Sigmoid colon (tissue), 7 donors: ENCODE results near the gene ARHGAP18. TPM values are rescaled to one million over a fixed set of nuclear protein-coding genes. Genes with fewer than 3 reads are reported as not detected.

Experiments
- DNase-seq: peaks from one replicate; pipeline ENCODE4 v3.0.0-alpha.2; 2019
- H3K27ac ChIP-seq, 4 donors: fragments of 200-600 bp; sonication (generic); one replicate each; pipeline ENCODE4 v1.5.1; 2016 to 2019; ENCODE audit warnings: mild to moderate bottlenecking in 1 of 4
- H3K27me3 ChIP-seq, 3 donors: fragments of 200-600 bp; sonication (generic); one replicate each; pipeline ENCODE4 v1.5.1; 2019; ENCODE audit warnings: mild to moderate bottlenecking in 1 of 3
- H3K36me3 ChIP-seq, 4 donors: fragments of 200-600 bp; sonication (generic); one replicate each; pipeline ENCODE4 v1.5.1; 2016 to 2019
- H3K4me1 ChIP-seq, 4 donors: fragments of 200-600 bp; sonication (generic); one replicate each; pipeline ENCODE4 v1.5.1; 2017 to 2019
- H3K4me3 ChIP-seq, 4 donors: fragments of 200-600 bp; sonication (generic); one replicate each; pipeline ENCODE4 v1.5.1; 2017 to 2019; ENCODE audit warnings: mild to moderate bottlenecking in 2 of 4, moderate library complexity in 1 of 4
- H3K9me3 ChIP-seq, 4 donors: fragments of 200-600 bp in 3 of 4; sonication (generic) in 3 of 4; one replicate each; pipeline versions ENCODE4 v1.5.1 to v1.6.1; 2013 to 2019
- CTCF ChIP-seq, 4 experiments: fragments of 450-650 bp in 3 of 4; fragments of 200-600 bp in 1 of 4; IDR thresholded peaks; one replicate each; pipeline ENCODE4 v1.5.1; 2016 to 2019; ENCODE audit warnings: antibody characterized with exemption in 4 of 4, mild to moderate bottlenecking in 3 of 4, moderate library complexity in 2 of 4
- EP300 ChIP-seq, 4 donors: sonication (generic); formaldehyde crosslinking; IDR thresholded peaks; one replicate each; pipeline ENCODE4 v1.6.1; 2017; ENCODE audit warnings: antibody characterized with exemption in 4 of 4
- POLR2A ChIP-seq, 2 donors: fragments of 450-650 bp; IDR thresholded peaks; one replicate each; pipeline ENCODE4 v1.6.1; 2016; ENCODE audit warnings: antibody characterized with exemption in 2 of 2, mild to moderate bottlenecking in 2 of 2, moderate library complexity in 2 of 2
- POLR2AphosphoS5 ChIP-seq, 4 donors: sonication (generic); formaldehyde crosslinking; IDR thresholded peaks; one replicate each; pipeline ENCODE4 v1.6.1; 2017; ENCODE audit warnings: antibody characterized with exemption in 4 of 4
- WGBS, 2 donors: extraction: QIAGEN DNeasy Blood & Tissue Kit; methylation state at CpG; one replicate each; pipeline ENCODE4 v1.1.7; 2013; 5-methylcytosine and 5-hydroxymethylcytosine counted together
- intact Hi-C: fragments of 100-400 bp; cut with DNase I; formaldehyde crosslinking; loops from one replicate; pipeline ENCODE4 v1.15.1; 2023
- polyA plus RNA-seq, 3 donors: library from polyadenylated mRNA; stranded (reverse); fragments of 200-250 nt; gene quantifications; one replicate each; pipeline ENCODE4 v1.2.3, GENCODE V29; 2013
- total RNA-seq, 4 donors: library from RNA; depleted of rRNA; stranded (reverse); fragments of >200 nt; gene quantifications; one replicate each; pipeline ENCODE4 v1.1.0, GENCODE V29; 2016
- donor health status: healthy with polysubstance abuse.
- donor health status: Bipolar disorder and iron deficiency.
- donor health status: healthy.

Gene ARHGAP18
- total and polyA plus RNA-seq, 7 donors = 9.2 to 16.9 (median 10.7) TPM

- WGBS, 2 donors = 87 to 93% methylated on average over 6 of the region's 6 CpGs
- TF ChIP-seq POLR2A (IDR thresholded peaks at IDR 0.05) (no peak), POLR2AphosphoS5 (IDR thresholded peaks at IDR 0.05) (no peak), CTCF (IDR thresholded peaks at IDR 0.05) (no peak), EP300 (IDR thresholded peaks at IDR 0.05) (no peak)
- Histone ChIP-seq H3K4me3 (no peak overlapping the region), H3K27me3 (no peaks in the 10 kb centered on the region), H3K9me3 (no peaks in the 10 kb centered on the region), H3K4me1 (no peaks in the 10 kb centered on the region), H3K27ac (no peak overlapping the region), H3K36me3 (no peaks in the 10 kb centered on the region)
- intact Hi-C loops = loop anchor here (10.0 kb wide), 1 partner anchor 342 kb away; no protein-coding TSS in a partner anchor
- no peak for DNase-seq
These were observed 117.3 kb downstream of the ARHGAP18 start for GRCh38 chr6:129592516-129593232.

- no peak for DNase-seq
- WGBS, 2 donors = 88 to 91% methylated on average over 4 of the region's 4 CpGs
- no peaks in the 10 kb centered on the region for H3K36me3 ChIP-seq
- TF ChIP-seq CTCF (IDR thresholded peaks at IDR 0.05) = no peak
- TF ChIP-seq POLR2A (IDR thresholded peaks at IDR 0.05) = no peak
- TF ChIP-seq EP300 (IDR thresholded peaks at IDR 0.05) = no peak
- no peak for TF ChIP-seq POLR2AphosphoS5 (IDR thresholded peaks at IDR 0.05)
- H3K4me1 ChIP-seq = no peaks in the 10 kb centered on the region
- no peaks in the 10 kb centered on the region for H3K27me3 ChIP-seq
- H3K27ac ChIP-seq = no peak overlapping the region
- H3K9me3 ChIP-seq = no peaks in the 10 kb centered on the region
- intact Hi-C loops = loop anchor here (10.0 kb wide), 1 partner anchor 344 kb away; no protein-coding TSS in a partner anchor
- no peak overlapping the region for H3K4me3 ChIP-seq
These were observed 119.5 kb downstream of the ARHGAP18 start for GRCh38 chr6:129590408-129591022.

GRCh38 chr6:129586815-129587214 lies 123.2 kb downstream of the ARHGAP18 start:
- TF ChIP-seq POLR2AphosphoS5 (IDR thresholded peaks at IDR 0.05) (no peak), POLR2A (IDR thresholded peaks at IDR 0.05) (no peak), EP300 (IDR thresholded peaks at IDR 0.05) (no peak), CTCF (IDR thresholded peaks at IDR 0.05) (no peak)
- DNase-seq = no peak
- Histone ChIP-seq H3K9me3 (no peaks in the 10 kb centered on the region), H3K4me1 (peaks cover 7 to 18% (median 10%) of the 10 kb centered on the region in 4 donors), H3K4me3 (no peak overlapping the region), H3K27ac (no peak overlapping the region), H3K27me3 (no peaks in the 10 kb centered on the region), H3K36me3 (no peaks in the 10 kb centered on the region)
- 95 to 98% methylated on average over 2 of the region's 2 CpGs for WGBS, 2 donors
- intact Hi-C loops = no loop called here

GRCh38 chr6:129583866-129584265 lies 126.1 kb downstream of the ARHGAP18 start:
- Histone ChIP-seq H3K27me3 (no peaks in the 10 kb centered on the region), H3K36me3 (no peaks in the 10 kb centered on the region), H3K4me3 (no peak overlapping the region), H3K27ac (no peak overlapping the region), H3K9me3 (no peaks in the 10 kb centered on the region), H3K4me1 (peaks cover 7 to 18% (median 10%) of the 10 kb centered on the region in 4 donors)
- no peak for TF ChIP-seq EP300 (IDR thresholded peaks at IDR 0.05)
- TF ChIP-seq POLR2AphosphoS5 (IDR thresholded peaks at IDR 0.05) = peak in 2 of 4 donors; percentile 34 to 65
- DNase-seq = no peak
- 93% methylated on average over 7 of the region's 7 CpGs for WGBS, 2 donors
- intact Hi-C loops = no loop called here

GRCh38 chr6:129578315-129578714 lies 131.7 kb downstream of the ARHGAP18 start:
- Histone ChIP-seq H3K4me3 (no peak overlapping the region), H3K36me3 (no peaks in the 10 kb centered on the region), H3K9me3 (no peaks in the 10 kb centered on the region), H3K27ac (no peak overlapping the region), H3K27me3 (no peaks in the 10 kb centered on the region), H3K4me1 (peaks cover 0 to 6% (median 2%) of the 10 kb centered on the region in 4 donors)
- TF ChIP-seq POLR2AphosphoS5 (IDR thresholded peaks at IDR 0.05) (no peak), CTCF (IDR thresholded peaks at IDR 0.05) (no peak)
- intact Hi-C loops = no loop called here
- DNase-seq = no peak
- WGBS, 2 donors = 83 to 90% methylated on average over 1 of the region's 1 CpG
